Neural cell (in vitro differentiated cells): ENCODE results near the gene TRIM9. TPM values are rescaled to one million over a fixed set of nuclear protein-coding genes. Genes with fewer than 3 reads are reported as not detected.

ENCODE experiments used
- H2AFZ ChIP-seq: fragments of 200-600, 300-800 bp; sonication (generic), shearing (Covaris generic); 2 replicates; pipeline ENCODE4 v1.6.0; 2014; ENCODE audit warnings: low read depth, mild to moderate bottlenecking, antibody characterized with exemption, low read length, moderate library complexity
- H3F3A ChIP-seq: fragments of 200-600 bp; shearing (Covaris generic); 2 replicates; pipeline ENCODE4 v1.6.1; 2016; ENCODE audit warnings: mild to moderate bottlenecking, moderate library complexity, mixed read lengths, antibody characterized with exemption, low read length; ENCODE audit not compliant: insufficient read depth, poor library complexity, severe bottlenecking
- H3K27ac ChIP-seq: fragments of 200-600, 300-800 bp; sonication (generic), shearing (Covaris generic); 2 replicates; pipeline ENCODE4 v1.5.1; 2014; ENCODE audit warnings: mild to moderate bottlenecking, low read length, moderate library complexity
- H3K27me3 ChIP-seq: fragments of 300-800, 200-600 bp; sonication (generic), shearing (Covaris generic); 2 replicates; pipeline ENCODE4 v1.6.0; 2014; ENCODE audit warnings: mild to moderate bottlenecking, low read depth, low read length, moderate library complexity; ENCODE audit not compliant: insufficient read depth
- H3K36me3 ChIP-seq: fragments of 300-800, 200-600 bp; sonication (generic), shearing (Covaris generic); 2 replicates; pipeline ENCODE4 v1.5.1; 2014; ENCODE audit warnings: mild to moderate bottlenecking, antibody characterized with exemption, low read length, moderate library complexity; ENCODE audit not compliant: insufficient read depth
- H3K4me2 ChIP-seq: fragments of 300-800, 200-600 bp; sonication (generic), shearing (Covaris generic); 2 replicates; pipeline ENCODE4 v1.6.0; 2014; ENCODE audit warnings: mild to moderate bottlenecking, low read length
- H3K4me3 ChIP-seq: fragments of 300-800, 200-600 bp; sonication (generic), shearing (Covaris generic); 2 replicates; pipeline ENCODE4 v1.5.1; 2014; ENCODE audit warnings: mild to moderate bottlenecking, low read length, moderate library complexity
- H3K79me2 ChIP-seq: fragments of 200-600 bp; shearing (Covaris generic); replicated peaks from 2 replicates; pipeline ENCODE4 v1.6.0; 2014; ENCODE audit warnings: mild to moderate bottlenecking, low read length, moderate library complexity; ENCODE audit not compliant: insufficient read depth
- H3K9ac ChIP-seq: fragments of 300-800, 200-600 bp; sonication (generic), shearing (Covaris generic); 2 replicates; pipeline ENCODE4 v1.6.1; 2016; ENCODE audit warnings: mild to moderate bottlenecking, low read length, mixed read lengths
- H3K9me2 ChIP-seq: fragments of 200-600 bp; shearing (Covaris generic); 2 replicates; pipeline ENCODE4 v1.6.1; 2016; ENCODE audit warnings: mild to moderate bottlenecking, low read length, mixed read lengths; ENCODE audit not compliant: insufficient read depth
- H3K9me3 ChIP-seq: fragments of 200-600, 300-800 bp; sonication (generic), shearing (Covaris generic); 2 replicates; pipeline ENCODE4 v1.6.1; 2016; ENCODE audit warnings: mild to moderate bottlenecking, mixed run types, low read length, moderate library complexity, mixed read lengths
- H4K20me1 ChIP-seq: fragments of 200-600 bp; shearing (Covaris generic); 2 replicates; pipeline ENCODE4 v1.6.1; 2016; ENCODE audit warnings: mild to moderate bottlenecking, mixed run types; ENCODE audit not compliant: insufficient read depth
- CTCF ChIP-seq: fragments of 450-650 bp; IDR thresholded peaks from 2 replicates; pipeline ENCODE4 v1.5.1; 2014; ENCODE audit warnings: antibody characterized with exemption, mild to moderate bottlenecking, moderate library complexity; ENCODE audit not compliant: poor library complexity, severe bottlenecking
- EP300 ChIP-seq: fragments of 450-650 bp; conservative IDR thresholded peaks from 2 replicates; pipeline ENCODE4 v1.6.1; 2014; ENCODE audit warnings: antibody characterized with exemption, mild to moderate bottlenecking, moderate library complexity; ENCODE audit not compliant: poor library complexity, severe bottlenecking
- EZH2 ChIP-seq: fragments of 200-600, 300-800 bp; shearing (Covaris generic), sonication (generic); IDR thresholded peaks from 2 replicates; pipeline ENCODE4 v1.6.1; 2014; ENCODE audit warnings: antibody characterized with exemption, low read length, borderline replicate concordance, mild to moderate bottlenecking; ENCODE audit not compliant: insufficient read depth, poor library complexity, severe bottlenecking
- MXI1 ChIP-seq: fragments of 450-650 bp; conservative IDR thresholded peaks from 2 replicates; pipeline ENCODE4 v1.6.1; 2014; ENCODE audit warnings: antibody characterized with exemption, mild to moderate bottlenecking; ENCODE audit not compliant: poor library complexity, severe bottlenecking
- POLR2AphosphoS5 ChIP-seq: IDR thresholded peaks from 2 replicates; pipeline ENCODE4 v1.6.1; 2012
- RAD21 ChIP-seq: fragments of 450-650 bp; conservative IDR thresholded peaks from 2 replicates; pipeline ENCODE4 v1.6.1; 2014; ENCODE audit warnings: antibody characterized with exemption, mild to moderate bottlenecking, moderate library complexity
- REST ChIP-seq: IDR thresholded peaks from 2 replicates; pipeline ENCODE4 v1.6.1; 2012; ENCODE audit warnings: borderline replicate concordance
- SMC3 ChIP-seq: fragments of 450-650 bp; conservative IDR thresholded peaks from 2 replicates; pipeline ENCODE4 v1.6.1; 2014; ENCODE audit warnings: antibody characterized with exemption, mild to moderate bottlenecking, moderate library complexity; ENCODE audit not compliant: poor library complexity
- TAF1 ChIP-seq: IDR thresholded peaks from 2 replicates; pipeline ENCODE4 v1.6.1; 2012; ENCODE audit warnings: low read depth
- polyA plus RNA-seq: library from polyadenylated mRNA; depleted of rRNA; stranded (reverse); fragments of >200 nt; gene quantifications from 2 replicates; pipeline ENCODE4 v1.2.3, GENCODE V29; 2014

TRIM9 gene
- polyA plus RNA-seq, 1 donor from 2014 or later: 15.9 TPM

- Histone ChIP-seq H3K79me2 (no peaks in the 10 kb centered on the region), H3K9me2 (no peaks in the 10 kb centered on the region), H3F3A (peaks cover 8% of the 10 kb centered on the region), H3K27me3 (no peaks in the 10 kb centered on the region), H3K4me2 (no peak overlapping the region), H3K9me3 (no peaks in the 10 kb centered on the region), H2AFZ (no peak overlapping the region), H3K27ac (no peak overlapping the region), H3K9ac (no peak overlapping the region), H4K20me1 (no peaks in the 10 kb centered on the region), H3K36me3 (no peaks in the 10 kb centered on the region), H3K4me3 (no peak overlapping the region)
- TF ChIP-seq REST (no peak), MXI1 (no peak), EZH2 (no peak), RAD21 (no peak), EP300 (no peak), SMC3 (no peak), CTCF (no peak), POLR2AphosphoS5 (no peak), TAF1 (no peak)
Measured at GRCh38 chr14:51006781-51007211, 88.1 kb downstream of the TRIM9 start.

GRCh38 chr14:51006324-51006723, 88.6 kb downstream of the TRIM9 start:
- Histone ChIP-seq H3K36me3 (no peaks in the 10 kb centered on the region), H3K9ac (no peak overlapping the region), H3K9me2 (no peaks in the 10 kb centered on the region), H3K4me2 (no peak overlapping the region), H3K27ac (no peak overlapping the region), H2AFZ (no peak overlapping the region), H4K20me1 (no peaks in the 10 kb centered on the region), H3K79me2 (no peaks in the 10 kb centered on the region), H3K27me3 (no peaks in the 10 kb centered on the region), H3K4me3 (no peak overlapping the region), H3F3A (peaks cover 8% of the 10 kb centered on the region), H3K9me3 (no peaks in the 10 kb centered on the region)
- TF ChIP-seq RAD21: no peak
- TF ChIP-seq POLR2AphosphoS5: no peak
- no peak for TF ChIP-seq REST
- no peak for TF ChIP-seq EZH2
- TF ChIP-seq MXI1: no peak
- no peak for TF ChIP-seq SMC3
- TF ChIP-seq TAF1: no peak
- TF ChIP-seq EP300: no peak
- no peak for TF ChIP-seq CTCF
